ENCODE data around the gene MC1R.
"Not testable (repeated sequence)": the region's sequence is repeated elsewhere in the genome, so short reads cannot be mapped to it uniquely, and the experiment has no call there.

The MC1R gene

GRCh38 chr16:89915303-89916232 lies 3.1 kb upstream of the MC1R start:
- DNase-seq = no peak

DNA sequence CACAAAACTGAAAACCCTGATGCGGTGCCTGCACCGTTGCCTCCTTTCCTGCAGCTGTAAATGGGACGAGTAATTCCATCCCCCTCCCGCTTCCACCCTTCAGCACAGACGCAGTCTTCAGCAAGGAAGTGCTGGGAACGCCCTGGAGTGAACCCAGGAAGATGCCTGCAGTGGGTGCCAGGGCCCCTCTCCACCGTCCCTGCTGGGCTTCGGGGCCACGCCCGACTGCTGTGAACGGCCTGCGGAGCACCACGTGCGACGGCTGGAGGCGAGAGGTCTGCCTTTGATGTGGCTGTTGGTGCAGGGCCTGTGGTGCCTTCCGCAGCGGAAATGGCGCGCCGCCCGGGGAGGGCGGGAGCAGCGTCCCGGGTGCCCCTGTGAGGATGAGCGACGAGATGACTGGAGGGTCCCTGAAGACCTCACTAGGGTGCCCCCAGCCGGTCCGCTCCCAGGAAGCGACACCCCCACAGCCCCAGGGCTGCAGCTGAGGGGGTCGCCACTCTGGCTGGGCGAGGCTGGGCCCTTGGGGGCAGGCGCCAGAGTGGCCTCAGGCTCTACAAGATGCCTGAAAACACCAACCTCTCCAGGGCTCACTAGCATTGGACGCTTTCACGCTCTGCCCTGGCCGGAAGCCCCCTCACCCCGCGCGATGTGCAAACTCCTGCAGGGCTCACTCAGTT lies 749 bp upstream of the MC1R start:
- DNase-seq = peak; percentile 77

- DNase-seq = no peak
Observed at GRCh38 chr16:89919535-89920406, 1.1 kb downstream of the MC1R start.

- no peak for DNase-seq
Observed at GRCh38 chr16:89920723-89921122, 2.1 kb downstream of the MC1R start.

GRCh38 chr16:89921131-89921701 lies 2.6 kb downstream of the MC1R start:
- DNase-seq = no peak

DNA sequence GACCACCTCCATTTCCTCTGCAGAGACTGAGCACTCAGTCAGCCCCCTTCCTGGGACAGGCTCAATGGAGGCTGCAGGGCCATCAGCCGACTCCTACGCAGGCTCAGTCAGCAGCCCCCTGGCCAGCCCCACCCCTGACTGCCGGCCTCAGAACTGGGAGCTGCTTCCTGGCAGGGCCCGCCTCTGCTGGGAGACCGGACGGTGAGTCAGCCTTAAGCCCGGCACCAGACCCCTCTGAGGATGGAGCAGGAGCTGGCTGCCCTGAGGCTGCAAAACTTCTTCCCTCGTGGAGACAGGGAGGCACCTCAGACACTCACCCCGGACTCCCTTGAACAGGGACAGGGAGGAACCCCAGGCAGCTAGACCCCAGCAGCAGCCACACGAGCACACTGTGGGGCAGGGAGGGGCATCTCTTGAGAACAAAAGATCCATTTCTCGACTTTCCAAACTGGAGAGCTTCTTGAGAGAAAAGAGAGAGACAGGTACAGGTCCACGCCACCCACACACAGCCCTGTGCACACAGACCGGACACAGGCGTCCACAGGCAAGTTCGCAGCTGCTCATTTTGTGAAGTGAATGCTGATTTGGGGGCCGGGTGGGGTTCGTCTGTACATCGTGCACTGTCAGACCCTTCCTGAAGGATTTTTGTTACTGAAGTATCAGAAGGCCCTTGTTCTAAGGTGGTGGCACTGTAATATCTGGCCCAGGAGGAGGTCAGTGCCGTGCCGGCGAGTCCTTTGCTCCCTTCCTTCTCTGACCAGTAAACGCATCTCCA lies 3.2 kb downstream of the MC1R start:
- no peak for DNase-seq

- DNase-seq = peak; percentile 39
Observed at GRCh38 chr16:89922477-89922883, 3.8 kb downstream of the MC1R start.

DNA sequence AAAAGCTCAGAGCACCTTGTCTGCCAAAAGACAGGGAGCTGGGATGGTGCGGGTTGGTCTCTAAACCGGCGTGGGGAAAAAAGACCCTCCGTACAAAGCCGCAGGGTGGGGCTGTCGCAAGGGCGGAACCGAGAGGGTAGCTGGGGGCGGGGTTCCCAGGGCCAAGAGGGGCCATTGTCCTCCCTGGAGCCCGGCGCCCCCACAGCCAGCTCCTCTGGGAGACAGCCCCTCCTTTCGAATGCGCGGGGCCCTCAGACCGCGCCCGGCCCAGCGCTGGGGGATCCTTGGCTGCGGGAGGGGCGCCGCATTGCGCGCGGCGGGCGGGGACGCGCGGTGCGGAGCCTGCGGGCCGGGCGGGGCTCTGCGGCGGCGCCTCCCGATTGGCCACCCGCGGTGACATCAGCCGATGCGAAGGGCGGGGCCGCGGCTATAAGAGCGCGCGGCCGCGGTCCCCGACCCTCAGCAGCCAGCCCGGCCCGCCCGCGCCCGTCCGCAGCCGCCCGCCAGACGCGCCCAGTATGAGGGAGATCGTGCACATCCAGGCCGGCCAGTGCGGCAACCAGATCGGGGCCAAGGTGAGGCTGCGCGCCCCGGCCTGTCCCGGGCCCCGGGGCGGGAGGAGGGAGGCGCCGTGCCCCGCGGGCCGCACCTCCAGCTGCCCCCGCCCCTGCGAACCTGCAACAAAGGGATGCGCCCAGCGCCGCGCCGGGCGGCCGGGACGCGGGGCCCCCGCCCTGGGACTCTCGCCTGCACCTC lies 4.4 kb downstream of the MC1R start, which contains the start of gene TUBB3:
TSS of gene TUBB3 (plus strand) at position 459 of the 756 bp plus-strand sequence. CDS start at position 519, 60 bp downstream.
- DNase-seq = no peak

- no peak for DNase-seq
Observed at GRCh38 chr16:89923640-89924296, 5.1 kb downstream of the MC1R start.

GRCh38 chr16:89924297-89924924 lies 5.7 kb downstream of the MC1R start:
- no peak for DNase-seq

GRCh38 chr16:89924925-89925307 lies 6.3 kb downstream of the MC1R start:
- no peak for DNase-seq

GRCh38 chr16:89925596-89926079 lies 7.0 kb downstream of the MC1R start:
- no peak for DNase-seq

- DNase-seq = no peak
Observed at GRCh38 chr16:89931305-89931896, 12.7 kb downstream of the MC1R start.

- no peak for DNase-seq
Observed at GRCh38 chr16:89931964-89932363, 13.3 kb downstream of the MC1R start.

DNA sequence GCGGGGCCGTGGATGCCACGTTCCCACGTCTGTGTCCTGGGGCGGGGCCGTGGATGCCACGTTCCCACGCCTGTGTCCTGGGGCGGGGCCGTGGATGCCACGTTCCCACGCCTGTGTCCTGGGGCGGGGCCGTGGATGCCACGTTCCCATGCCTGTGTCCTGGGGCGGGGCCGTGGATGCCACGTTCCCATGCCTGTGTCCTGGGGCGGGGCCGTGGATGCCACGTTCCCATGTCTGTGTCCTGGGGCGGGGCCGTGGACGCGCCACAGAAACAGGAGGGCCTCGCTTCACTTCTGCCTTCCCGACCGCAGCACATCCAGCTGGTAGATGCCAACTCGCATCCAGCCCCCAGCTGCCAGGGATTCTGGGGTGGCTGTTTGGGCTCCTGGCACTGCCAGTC lies 15.4 kb downstream of the MC1R start:
- not testable (repeated sequence) for DNase-seq

- DNase-seq = no peak
Observed at GRCh38 chr16:89934611-89935553, 16.2 kb downstream of the MC1R start.

- DNase-seq = not testable (repeated sequence)
Observed at GRCh38 chr16:89935620-89936019, 17.0 kb downstream of the MC1R start.

DNA sequence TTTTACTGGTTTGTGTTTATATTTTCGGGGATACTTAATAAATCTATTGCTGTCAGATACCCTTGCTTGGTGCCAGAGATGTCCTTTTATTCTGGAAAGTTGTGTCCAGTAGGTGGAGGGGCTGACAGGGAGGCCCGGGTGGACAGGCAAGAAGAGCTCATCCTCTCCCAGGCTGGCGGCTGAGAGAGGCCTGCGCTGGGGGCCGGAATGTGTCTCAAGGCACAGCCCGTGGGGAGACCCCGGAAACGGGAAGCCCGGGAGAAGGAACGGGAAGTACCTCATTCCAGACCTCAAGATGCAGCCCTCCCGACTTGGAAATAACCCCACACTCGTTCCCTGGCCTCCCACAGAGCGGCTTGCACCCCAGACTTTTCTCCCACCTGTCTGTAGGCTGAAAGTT lies 17.4 kb downstream of the MC1R start:
- DNase-seq = no peak
